Esophagus squamous epithelium (tissue), 4 donors: ENCODE results near the gene RIMBP2.

Experiments
- CTCF ChIP-seq, 6 experiments: fragments of 450-650 bp in 4 of 6; fragments of 200-600 bp in 2 of 6; sonication (generic) in 2 of 6; IDR thresholded peaks; one replicate each; pipeline ENCODE4 v1.5.1; 2016 to 2019; ENCODE audit warnings: antibody characterized with exemption in 6 of 6, mild to moderate bottlenecking in 4 of 6, moderate library complexity in 4 of 6
- POLR2A ChIP-seq, 4 donors: fragments of 450-650 bp; IDR thresholded peaks; one replicate each; pipeline ENCODE4 v1.6.1; 2017; ENCODE audit warnings: antibody characterized with exemption in 4 of 4, mild to moderate bottlenecking in 4 of 4, moderate library complexity in 3 of 4

- TF ChIP-seq CTCF (IDR thresholded peaks at IDR 0.05) (no peak), POLR2A (IDR thresholded peaks at IDR 0.05) (no peak)
These were observed 159.5 kb downstream of the RIMBP2 start for GRCh38 chr12:130556486-130557055.
